ENCODE results near the gene FGF12.

DNA sequence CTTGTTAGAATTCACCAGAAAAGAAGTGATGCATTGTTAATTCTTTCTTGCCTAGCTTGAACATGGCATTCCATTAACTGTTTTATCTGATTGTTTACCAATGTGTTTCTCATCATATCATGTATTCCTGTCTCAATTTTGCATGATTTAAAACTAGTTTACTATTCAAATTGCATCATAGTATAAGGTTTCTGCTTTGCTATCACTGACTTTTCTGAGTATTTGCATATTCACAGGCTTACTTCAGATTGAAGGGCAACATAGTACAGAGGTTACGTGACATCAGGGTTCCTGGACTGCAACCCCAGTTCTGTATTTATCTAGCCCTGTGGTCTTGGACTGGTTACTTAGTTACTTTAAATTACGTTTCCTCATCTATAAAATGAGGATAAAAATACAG lies 561.8 kb downstream of the FGF12 start:
- TF ChIP-seq, protein P1, sequence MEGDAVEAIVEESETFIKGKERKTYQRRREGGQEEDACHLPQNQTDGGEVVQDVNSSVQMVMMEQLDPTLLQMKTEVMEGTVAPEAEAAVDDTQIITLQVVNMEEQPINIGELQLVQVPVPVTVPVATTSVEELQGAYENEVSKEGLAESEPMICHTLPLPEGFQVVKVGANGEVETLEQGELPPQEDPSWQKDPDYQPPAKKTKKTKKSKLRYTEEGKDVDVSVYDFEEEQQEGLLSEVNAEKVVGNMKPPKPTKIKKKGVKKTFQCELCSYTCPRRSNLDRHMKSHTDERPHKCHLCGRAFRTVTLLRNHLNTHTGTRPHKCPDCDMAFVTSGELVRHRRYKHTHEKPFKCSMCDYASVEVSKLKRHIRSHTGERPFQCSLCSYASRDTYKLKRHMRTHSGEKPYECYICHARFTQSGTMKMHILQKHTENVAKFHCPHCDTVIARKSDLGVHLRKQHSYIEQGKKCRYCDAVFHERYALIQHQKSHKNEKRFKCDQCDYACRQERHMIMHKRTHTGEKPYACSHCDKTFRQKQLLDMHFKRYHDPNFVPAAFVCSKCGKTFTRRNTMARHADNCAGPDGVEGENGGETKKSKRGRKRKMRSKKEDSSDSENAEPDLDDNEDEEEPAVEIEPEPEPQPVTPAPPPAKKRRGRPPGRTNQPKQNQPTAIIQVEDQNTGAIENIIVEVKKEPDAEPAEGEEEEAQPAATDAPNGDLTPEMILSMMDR (IDR thresholded peaks at IDR 0.05), result no peak
- no peak for TF ChIP-seq EZH2 (IDR thresholded peaks at IDR 0.05)
